Measurements from ENCODE around the gene GUF1.

GUF1 gene, protein sequence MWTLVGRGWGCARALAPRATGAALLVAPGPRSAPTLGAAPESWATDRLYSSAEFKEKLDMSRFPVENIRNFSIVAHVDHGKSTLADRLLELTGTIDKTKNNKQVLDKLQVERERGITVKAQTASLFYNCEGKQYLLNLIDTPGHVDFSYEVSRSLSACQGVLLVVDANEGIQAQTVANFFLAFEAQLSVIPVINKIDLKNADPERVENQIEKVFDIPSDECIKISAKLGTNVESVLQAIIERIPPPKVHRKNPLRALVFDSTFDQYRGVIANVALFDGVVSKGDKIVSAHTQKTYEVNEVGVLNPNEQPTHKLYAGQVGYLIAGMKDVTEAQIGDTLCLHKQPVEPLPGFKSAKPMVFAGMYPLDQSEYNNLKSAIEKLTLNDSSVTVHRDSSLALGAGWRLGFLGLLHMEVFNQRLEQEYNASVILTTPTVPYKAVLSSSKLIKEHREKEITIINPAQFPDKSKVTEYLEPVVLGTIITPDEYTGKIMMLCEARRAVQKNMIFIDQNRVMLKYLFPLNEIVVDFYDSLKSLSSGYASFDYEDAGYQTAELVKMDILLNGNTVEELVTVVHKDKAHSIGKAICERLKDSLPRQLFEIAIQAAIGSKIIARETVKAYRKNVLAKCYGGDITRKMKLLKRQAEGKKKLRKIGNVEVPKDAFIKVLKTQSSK

GRCh38 chr4:44678094-44679041, at the start of gene GUF1:
Gene GUF1 (plus strand): TSS chr4:44678420. CDS start chr4:44678623, 203 bp downstream.
- peak; percentile 90 for DNase-seq (ENCODE audit: low spot score)

- peak; percentile 54 for DNase-seq (ENCODE audit: low spot score)
Observed at GRCh38 chr4:44629280-44629866, 48.8 kb upstream of the GUF1 start.

DNA sequence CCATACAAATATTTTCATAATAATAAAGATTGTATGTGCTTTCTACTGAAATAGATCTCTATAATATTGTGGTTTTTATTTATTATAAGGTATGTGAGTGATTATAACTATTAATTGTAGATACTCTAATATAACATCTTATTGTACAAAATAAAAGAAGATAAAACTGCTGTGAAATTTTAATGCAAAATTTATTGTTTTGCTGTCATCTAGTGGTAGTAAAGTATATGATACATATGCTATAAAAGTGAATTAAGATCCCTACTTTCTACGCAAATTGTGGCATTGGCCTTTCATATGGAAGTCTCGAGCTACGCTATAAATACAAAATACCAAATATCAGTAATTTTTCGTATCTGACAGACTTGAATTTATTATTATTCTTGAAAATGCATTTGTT, 46.1 kb upstream of the GUF1 start:
- no peak for DNase-seq (ENCODE audit: low spot score)

- DNase-seq (ENCODE audit: low spot score) = no peak
Observed at GRCh38 chr4:44632733-44633132, 45.5 kb upstream of the GUF1 start.

DNA sequence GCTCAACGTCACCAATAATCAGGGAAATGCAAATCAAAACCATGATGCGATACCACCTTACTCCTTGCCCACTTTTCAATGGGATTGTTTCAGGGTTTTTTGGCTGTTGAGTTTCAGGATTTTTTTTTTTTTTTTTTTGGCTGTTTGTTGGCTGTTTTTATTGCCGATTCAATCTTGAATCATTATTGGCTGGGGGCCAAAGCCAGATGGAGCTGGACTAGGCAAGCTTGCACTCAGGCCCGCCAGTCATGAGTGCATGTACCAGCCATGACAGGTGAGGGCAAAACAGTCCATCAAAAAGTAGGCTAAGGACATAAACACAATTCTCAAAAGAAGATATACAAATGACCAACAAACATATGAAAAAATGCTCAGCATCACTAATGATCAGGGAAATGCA, 40.1 kb upstream of the GUF1 start:
- no peak for DNase-seq (ENCODE audit: low spot score)

GRCh38 chr4:44646151-44646550, 32.1 kb upstream of the GUF1 start:
- DNase-seq (ENCODE audit: low spot score) = no peak

DNA sequence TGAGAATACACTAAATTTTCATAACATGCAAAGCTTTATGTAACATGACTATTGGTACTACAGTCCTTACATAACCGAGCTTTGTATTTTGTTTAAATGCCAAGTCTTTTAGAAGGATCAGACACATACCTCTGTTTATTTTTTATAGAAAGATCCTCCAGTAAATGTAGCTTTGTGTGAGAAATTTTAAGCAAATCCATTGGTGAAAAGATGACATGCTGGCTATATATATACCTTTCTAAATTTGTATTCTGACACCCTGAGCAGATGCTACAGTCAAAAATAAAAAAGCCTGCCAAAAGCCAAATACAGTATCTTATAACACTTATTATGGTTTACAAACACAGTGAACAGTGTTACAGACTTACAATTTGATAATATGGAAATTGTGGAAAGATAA, 26.8 kb upstream of the GUF1 start, which contains the start of gene YIPF7:
YIPF7 (minus strand) TSS at position 201 of the 400 bp plus-strand sequence. CDS start 1,525 bp downstream, outside the sequence.
- no peak for DNase-seq (ENCODE audit: low spot score)

DNA sequence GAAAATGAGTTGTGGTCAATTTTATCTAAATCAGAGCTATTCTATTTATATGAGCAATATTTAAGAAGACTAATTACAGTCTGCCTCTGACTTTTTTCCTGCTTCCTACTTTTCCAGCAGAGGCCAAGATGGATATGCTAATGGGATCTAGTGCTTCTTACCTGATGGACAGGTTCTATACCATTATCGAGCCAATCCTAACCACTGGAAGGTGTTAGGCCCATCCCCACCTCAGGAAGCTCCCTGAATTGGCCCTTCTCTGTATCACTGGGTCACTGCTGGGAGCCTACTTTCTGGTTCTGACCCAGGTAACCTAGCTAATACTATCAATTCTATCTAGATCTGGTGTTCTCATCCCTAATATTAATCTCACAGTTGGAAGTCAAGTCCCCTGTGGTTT, 26.2 kb upstream of the GUF1 start:
- DNase-seq (ENCODE audit: low spot score) = no peak

DNA sequence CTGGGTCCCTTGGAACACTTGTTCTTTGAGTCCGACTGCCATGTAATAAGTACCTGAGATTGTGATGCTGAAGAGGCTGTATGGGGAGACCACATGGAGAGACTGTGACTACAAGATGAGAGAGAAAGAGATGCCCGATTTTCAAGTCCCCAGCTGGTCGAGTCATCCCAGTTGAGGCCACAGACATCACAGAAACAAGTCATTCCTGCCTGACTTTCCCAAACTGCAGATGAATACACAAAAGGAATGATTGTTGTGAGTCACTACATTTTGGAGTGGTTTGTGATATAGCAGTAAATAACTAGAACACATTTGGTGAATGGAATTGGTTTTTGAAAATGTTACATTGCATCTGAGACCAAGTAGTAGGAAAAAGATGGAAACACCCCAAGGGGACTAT, 17.8 kb upstream of the GUF1 start:
- no peak for DNase-seq (ENCODE audit: low spot score)

- DNase-seq (ENCODE audit: low spot score) = no peak
Observed at GRCh38 chr4:44661940-44662622, 16.1 kb upstream of the GUF1 start.

GRCh38 chr4:44662623-44663005, 15.6 kb upstream of the GUF1 start:
- DNase-seq (ENCODE audit: low spot score) = no peak

DNA sequence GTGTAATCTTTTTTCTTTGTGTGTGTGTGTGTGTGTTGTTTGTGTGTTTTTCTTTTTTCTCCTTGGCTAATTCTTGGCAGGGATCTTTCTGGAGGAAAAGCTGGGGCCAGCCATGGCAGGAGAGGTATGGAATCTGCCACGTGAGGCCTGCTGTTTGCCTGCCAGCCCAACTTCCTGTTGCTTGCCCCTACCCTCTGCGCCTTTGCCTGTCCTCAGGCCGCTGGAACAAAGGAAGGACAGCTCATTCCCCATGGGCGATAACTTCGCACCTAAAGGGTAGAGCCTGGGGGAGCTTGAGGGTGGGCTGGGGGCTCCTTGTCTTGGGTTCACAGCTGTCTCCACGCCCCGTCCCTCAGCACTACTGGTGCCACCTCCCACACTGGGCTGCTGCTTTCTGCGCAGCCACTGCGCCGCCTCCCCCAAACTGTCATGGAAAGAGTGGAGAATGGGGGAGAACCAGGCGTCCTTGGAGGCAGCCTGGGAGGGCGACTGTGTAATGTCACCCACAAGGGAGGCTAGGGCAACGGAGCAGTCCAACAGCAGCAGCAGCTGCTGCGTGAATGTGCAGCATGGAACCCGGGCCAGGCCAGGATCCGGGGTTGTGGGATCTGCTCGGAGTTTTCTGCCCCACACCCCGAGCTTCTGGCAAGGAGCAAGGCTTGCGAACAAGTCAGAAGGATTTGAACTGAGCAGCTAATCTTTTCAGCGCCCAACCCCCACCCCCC, 14.5 kb upstream of the GUF1 start:
- DNase-seq (ENCODE audit: low spot score) = no peak

DNA sequence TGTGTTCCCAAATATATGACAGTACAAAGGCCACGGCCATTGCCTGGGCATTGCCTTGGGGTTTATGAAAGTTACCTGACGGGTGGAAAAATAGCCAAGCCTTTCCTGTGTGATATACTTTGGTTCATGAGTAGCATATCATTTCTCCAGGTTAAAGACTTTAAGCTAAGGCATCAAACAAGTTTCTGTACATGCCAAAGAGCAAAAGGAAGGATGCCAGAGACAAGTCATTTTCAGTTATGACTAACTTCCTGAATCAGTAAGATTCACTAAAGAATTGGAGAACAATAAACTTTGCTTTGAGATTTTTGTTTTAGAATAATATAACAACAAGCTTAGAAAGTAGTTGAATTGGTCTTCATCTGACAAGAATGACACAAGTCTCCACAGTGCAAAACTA, 9.7 kb upstream of the GUF1 start:
- no peak for DNase-seq (ENCODE audit: low spot score)

GRCh38 chr4:44670506-44671199, 7.6 kb upstream of the GUF1 start:
- DNase-seq (ENCODE audit: low spot score) = no peak

DNA sequence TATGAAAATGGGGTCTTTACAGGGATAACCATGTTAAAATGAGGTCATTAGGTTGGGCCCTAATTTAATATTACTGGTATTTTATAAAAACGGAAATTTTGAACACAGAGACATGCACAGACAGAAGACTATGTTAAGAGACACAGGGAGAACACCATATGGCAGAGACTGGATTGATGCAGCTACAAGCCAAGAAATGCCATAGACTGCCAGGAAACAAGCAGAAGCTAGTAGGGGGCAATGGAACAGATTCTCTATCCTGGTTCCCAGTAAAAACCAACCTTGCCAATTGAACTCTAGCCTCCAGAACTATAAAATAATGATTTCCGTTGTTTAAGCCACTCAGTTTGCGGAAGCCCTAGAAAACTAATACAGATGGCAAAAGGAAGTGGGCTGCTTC, 6.6 kb upstream of the GUF1 start:
- no peak for DNase-seq (ENCODE audit: low spot score)

DNA sequence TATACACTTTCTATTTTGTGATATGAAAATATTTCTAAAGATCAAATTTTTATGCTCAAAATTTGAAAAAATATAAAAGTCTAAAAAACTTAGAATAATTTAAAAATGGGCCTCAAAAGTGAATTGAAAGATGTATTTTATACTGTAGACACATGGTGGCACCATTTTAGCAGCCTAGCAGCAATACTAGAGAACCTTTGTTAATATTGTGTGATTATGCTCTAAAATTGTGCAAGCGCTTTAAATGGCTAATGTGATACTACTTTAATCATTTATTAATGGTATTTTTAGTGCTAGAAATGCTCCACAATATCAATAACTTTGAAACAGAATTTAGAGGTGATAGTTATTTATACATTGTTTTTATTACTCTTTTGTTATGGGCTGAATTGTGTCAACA, 3.7 kb upstream of the GUF1 start:
- DNase-seq (ENCODE audit: low spot score) = no peak

DNA sequence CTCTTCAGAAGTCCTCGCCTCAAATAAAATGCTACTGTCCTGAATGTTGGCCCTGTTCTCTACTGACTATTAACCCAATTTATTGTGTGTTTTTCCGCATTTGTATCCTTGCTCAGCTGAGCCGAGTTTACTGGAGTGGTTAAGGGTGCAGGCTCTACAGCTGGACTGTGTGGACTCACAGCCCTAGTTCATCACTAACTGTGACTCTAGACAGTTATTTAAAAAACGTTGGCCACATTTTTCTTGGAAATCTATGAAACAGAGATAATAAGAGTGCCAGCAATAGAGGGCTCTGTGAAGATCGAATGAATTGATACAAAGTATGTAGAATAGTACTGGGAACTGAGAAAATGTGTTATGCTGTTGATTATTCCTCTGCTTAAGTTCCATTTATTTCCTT, 2.9 kb upstream of the GUF1 start:
- no peak for DNase-seq (ENCODE audit: low spot score)

- DNase-seq (ENCODE audit: low spot score) = no peak
Observed at GRCh38 chr4:44679060-44679459, 840 bp downstream of the GUF1 start.

DNA sequence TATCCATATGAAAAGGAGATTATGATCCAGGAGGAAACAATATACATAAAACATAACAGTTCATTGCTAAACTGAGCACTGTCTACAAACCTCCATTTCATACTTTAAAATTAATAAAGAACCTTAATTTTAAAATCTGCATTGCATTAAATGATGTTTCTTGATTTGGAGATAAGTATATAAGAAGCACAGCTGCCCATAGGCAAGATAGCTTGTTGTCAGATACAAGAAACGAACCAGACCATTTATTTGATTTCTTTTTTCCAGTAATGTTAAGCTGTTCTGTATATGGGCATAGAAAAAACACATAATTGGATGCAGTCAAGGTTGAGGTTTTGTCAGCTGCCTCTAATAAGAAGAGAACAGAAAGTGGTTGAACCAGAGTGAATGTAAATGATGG, 6.4 kb downstream of the GUF1 start:
- no peak for DNase-seq (ENCODE audit: low spot score)

GRCh38 chr4:44700427-44700826, 22.2 kb downstream of the GUF1 start:
- no peak for DNase-seq (ENCODE audit: low spot score)
